Stimulated activated naive CD8-positive, alpha-beta T cell treated with anti-CD3 and anti-CD28 coated beads, Interleukin-15, Interleukin-2, amounts not matched to agents 100 ng/mL and 50 ng/mL, for 24 hours (primary cell): ENCODE results near the gene SORCS2.
"Not testable (repeated sequence)": the region's sequence is repeated elsewhere in the genome, so short reads cannot be mapped to it uniquely, and the experiment has no call there.

ENCODE experiments used
- H3K27ac Mint-ChIP-seq: one replicate; pipeline ENCODE4 v1.8.0; 2021; ENCODE audit warnings: mild to moderate bottlenecking, mixed read lengths
- H3K27me3 Mint-ChIP-seq: one replicate; pipeline ENCODE4 v1.8.0; 2021; ENCODE audit warnings: mixed read lengths
- H3K36me3 Mint-ChIP-seq: one replicate; pipeline ENCODE4 v1.8.0; 2021; ENCODE audit warnings: low read depth, mixed read lengths
- H3K4me1 Mint-ChIP-seq: one replicate; pipeline ENCODE4 v1.8.0; 2021; ENCODE audit warnings: low read depth, mixed read lengths
- H3K4me3 Mint-ChIP-seq: one replicate; pipeline ENCODE4 v1.8.0; 2021; ENCODE audit warnings: mild to moderate bottlenecking, mixed read lengths
- H3K9me3 Mint-ChIP-seq: one replicate; pipeline ENCODE4 v1.8.0; 2021; ENCODE audit warnings: mixed read lengths

Gene SORCS2

GRCh38 chr4:7210824-7211223 is 18.5 kb downstream of the SORCS2 start:
- Mint-ChIP-seq H3K9me3 (no peaks in the 10 kb centered on the region), H3K27me3 (no peaks in the 10 kb centered on the region), H3K27ac (no peak overlapping the region), H3K4me1 (no peaks in the 10 kb centered on the region), H3K4me3 (no peak overlapping the region), H3K36me3 (no peaks in the 10 kb centered on the region)

- H3K4me1 Mint-ChIP-seq = no peaks in the 10 kb centered on the region
- no peak overlapping the region for H3K4me3 Mint-ChIP-seq
- H3K9me3 Mint-ChIP-seq = no peaks in the 10 kb centered on the region
- H3K27me3 Mint-ChIP-seq = no peaks in the 10 kb centered on the region
- H3K36me3 Mint-ChIP-seq = no peaks in the 10 kb centered on the region
- H3K27ac Mint-ChIP-seq = no peak overlapping the region
These were observed 19.9 kb downstream of the SORCS2 start for GRCh38 chr4:7212101-7212674.

- Mint-ChIP-seq H3K4me1 (no peaks in the 10 kb centered on the region), H3K4me3 (no peak overlapping the region), H3K27me3 (no peaks in the 10 kb centered on the region), H3K9me3 (no peaks in the 10 kb centered on the region), H3K36me3 (no peaks in the 10 kb centered on the region), H3K27ac (no peak overlapping the region)
These were observed 20.6 kb downstream of the SORCS2 start for GRCh38 chr4:7212921-7213320.

- Mint-ChIP-seq H3K9me3 (no peaks in the 10 kb centered on the region), H3K36me3 (no peaks in the 10 kb centered on the region), H3K4me3 (no peak overlapping the region), H3K27ac (no peak overlapping the region), H3K4me1 (no peaks in the 10 kb centered on the region), H3K27me3 (no peaks in the 10 kb centered on the region)
These were observed 21.5 kb downstream of the SORCS2 start for GRCh38 chr4:7213807-7214206.

GRCh38 chr4:7214359-7214758 is 22.0 kb downstream of the SORCS2 start:
- Mint-ChIP-seq H3K27ac (no peak overlapping the region), H3K4me1 (no peaks in the 10 kb centered on the region), H3K4me3 (no peak overlapping the region), H3K27me3 (no peaks in the 10 kb centered on the region), H3K9me3 (no peaks in the 10 kb centered on the region), H3K36me3 (no peaks in the 10 kb centered on the region)

GRCh38 chr4:7215187-7215586 is 22.8 kb downstream of the SORCS2 start:
- not testable (repeated sequence) for H3K27ac Mint-ChIP-seq, H3K9me3 Mint-ChIP-seq, H3K4me1 Mint-ChIP-seq, H3K27me3 Mint-ChIP-seq, H3K36me3 Mint-ChIP-seq, H3K4me3 Mint-ChIP-seq

GRCh38 chr4:7217039-7217438 is 24.7 kb downstream of the SORCS2 start:
- no peak overlapping the region for H3K27ac Mint-ChIP-seq
- H3K27me3 Mint-ChIP-seq = no peaks in the 10 kb centered on the region
- H3K4me3 Mint-ChIP-seq = no peak overlapping the region
- no peaks in the 10 kb centered on the region for H3K36me3 Mint-ChIP-seq
- H3K4me1 Mint-ChIP-seq = no peaks in the 10 kb centered on the region
- no peaks in the 10 kb centered on the region for H3K9me3 Mint-ChIP-seq

- no peaks in the 10 kb centered on the region for H3K4me1 Mint-ChIP-seq
- H3K4me3 Mint-ChIP-seq = no peak overlapping the region
- H3K27ac Mint-ChIP-seq = no peak overlapping the region
- H3K9me3 Mint-ChIP-seq = no peaks in the 10 kb centered on the region
- H3K36me3 Mint-ChIP-seq = no peaks in the 10 kb centered on the region
- H3K27me3 Mint-ChIP-seq = no peaks in the 10 kb centered on the region
These were observed 25.4 kb downstream of the SORCS2 start for GRCh38 chr4:7217474-7218321.

- Mint-ChIP-seq H3K36me3 (no peaks in the 10 kb centered on the region), H3K9me3 (no peaks in the 10 kb centered on the region), H3K27ac (no peak overlapping the region), H3K27me3 (no peaks in the 10 kb centered on the region), H3K4me3 (no peak overlapping the region), H3K4me1 (no peaks in the 10 kb centered on the region)
These were observed 26.3 kb downstream of the SORCS2 start for GRCh38 chr4:7218686-7219085.

GRCh38 chr4:7222521-7222920 is 30.2 kb downstream of the SORCS2 start:
- H3K4me1 Mint-ChIP-seq = no peaks in the 10 kb centered on the region
- H3K9me3 Mint-ChIP-seq = no peaks in the 10 kb centered on the region
- H3K27me3 Mint-ChIP-seq = no peaks in the 10 kb centered on the region
- no peaks in the 10 kb centered on the region for H3K36me3 Mint-ChIP-seq
- no peak overlapping the region for H3K27ac Mint-ChIP-seq
- no peak overlapping the region for H3K4me3 Mint-ChIP-seq

- Mint-ChIP-seq H3K4me3 (no peak overlapping the region), H3K4me1 (no peaks in the 10 kb centered on the region), H3K36me3 (no peaks in the 10 kb centered on the region), H3K27me3 (no peaks in the 10 kb centered on the region), H3K9me3 (no peaks in the 10 kb centered on the region), H3K27ac (no peak overlapping the region)
These were observed 31.2 kb downstream of the SORCS2 start for GRCh38 chr4:7223541-7223940.

GRCh38 chr4:7224001-7224400 is 31.7 kb downstream of the SORCS2 start:
- Mint-ChIP-seq H3K27me3 (no peaks in the 10 kb centered on the region), H3K4me3 (no peak overlapping the region)

GRCh38 chr4:7224878-7225533 is 32.7 kb downstream of the SORCS2 start:
- no peaks in the 10 kb centered on the region for H3K27me3 Mint-ChIP-seq
- no peaks in the 10 kb centered on the region for H3K36me3 Mint-ChIP-seq
- H3K27ac Mint-ChIP-seq = no peak overlapping the region
- no peaks in the 10 kb centered on the region for H3K9me3 Mint-ChIP-seq
- no peaks in the 10 kb centered on the region for H3K4me1 Mint-ChIP-seq
- no peak overlapping the region for H3K4me3 Mint-ChIP-seq

More at GRCh38 chr4:7224001-7224400, 31.7 kb downstream of the SORCS2 start:
- Mint-ChIP-seq H3K27ac (no peak overlapping the region), H3K4me1 (no peaks in the 10 kb centered on the region), H3K36me3 (no peaks in the 10 kb centered on the region), H3K9me3 (no peaks in the 10 kb centered on the region)

- Mint-ChIP-seq H3K4me3 (no peak overlapping the region), H3K36me3 (no peaks in the 10 kb centered on the region)
These were observed 34.1 kb downstream of the SORCS2 start for GRCh38 chr4:7226439-7226838.

GRCh38 chr4:7227008-7227407 is 34.7 kb downstream of the SORCS2 start:
- Mint-ChIP-seq H3K4me1 (no peaks in the 10 kb centered on the region), H3K27me3 (no peaks in the 10 kb centered on the region), H3K4me3 (no peak overlapping the region), H3K27ac (no peak overlapping the region), H3K9me3 (no peaks in the 10 kb centered on the region), H3K36me3 (no peaks in the 10 kb centered on the region)

More at GRCh38 chr4:7226439-7226838, 34.1 kb downstream of the SORCS2 start:
- no peak overlapping the region for H3K27ac Mint-ChIP-seq
- H3K4me1 Mint-ChIP-seq = no peaks in the 10 kb centered on the region
- H3K9me3 Mint-ChIP-seq = no peaks in the 10 kb centered on the region
- no peaks in the 10 kb centered on the region for H3K27me3 Mint-ChIP-seq
